HG03571 (cell line): ENCODE measurements around the gene RPS3.
"Not testable (repeated sequence)": the region's sequence is repeated elsewhere in the genome, so short reads cannot be mapped to it uniquely, and the experiment has no call there.

ENCODE experiments used
- ATAC-seq: cut with Tn5 transposase; IDR thresholded peaks from one replicate; pipeline ENCODE4 v1.9.1; 2021; ENCODE audit not compliant: unreplicated experiment

RPS3 gene

DNA sequence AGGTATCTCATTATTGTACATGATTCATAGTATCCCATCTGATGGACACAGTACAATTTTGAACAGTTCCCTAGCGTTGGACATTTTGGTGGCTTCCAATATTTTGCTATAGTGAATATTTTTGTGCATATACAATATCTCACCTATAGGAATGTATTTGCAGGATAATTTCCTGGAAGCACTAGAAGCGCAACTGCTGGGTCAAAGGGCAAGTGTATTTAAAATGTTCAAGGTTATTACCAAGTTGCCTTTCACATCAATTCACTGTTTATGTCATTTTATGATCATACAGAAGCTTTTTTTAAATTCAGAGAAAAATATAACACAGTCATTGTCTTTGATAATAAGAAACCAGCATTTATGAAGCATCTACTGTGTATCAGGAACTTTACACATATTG is 19.1 kb upstream of the RPS3 start:
- ATAC-seq: no peak

DNA sequence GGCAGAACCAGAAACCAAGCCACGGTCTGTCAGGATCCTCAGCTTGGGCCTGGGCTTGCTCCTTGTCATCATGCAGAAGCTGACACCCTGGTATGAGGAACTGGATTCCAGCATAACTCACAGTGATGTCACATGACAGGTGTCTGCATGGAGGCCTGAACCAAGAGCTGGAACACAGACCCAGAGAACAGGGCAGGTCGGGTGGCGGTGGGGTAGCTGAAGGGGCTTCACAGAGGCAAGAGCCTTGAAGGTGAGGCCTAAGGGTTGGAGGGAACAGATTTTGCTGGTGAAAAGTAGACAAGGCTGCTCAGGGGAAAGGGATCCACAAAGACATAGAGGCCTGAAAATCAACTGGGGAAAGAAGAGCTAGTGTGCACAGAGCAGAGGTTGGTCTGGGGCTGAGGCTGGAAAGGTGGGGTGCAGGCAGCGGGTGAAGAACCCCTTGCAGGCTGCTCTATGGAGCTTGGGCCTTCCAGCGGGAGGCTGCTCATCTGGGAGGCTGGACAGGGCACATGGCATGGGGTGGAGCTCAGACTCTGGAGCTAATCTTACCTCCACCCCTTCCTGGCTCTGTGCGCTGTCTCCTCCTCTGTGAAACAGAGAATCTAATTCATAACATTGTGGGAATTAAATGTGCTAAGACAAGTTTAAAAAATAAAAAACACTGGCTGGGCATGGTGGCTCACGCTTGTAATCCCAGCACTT is 18.4 kb upstream of the RPS3 start:
- ATAC-seq: no peak

DNA sequence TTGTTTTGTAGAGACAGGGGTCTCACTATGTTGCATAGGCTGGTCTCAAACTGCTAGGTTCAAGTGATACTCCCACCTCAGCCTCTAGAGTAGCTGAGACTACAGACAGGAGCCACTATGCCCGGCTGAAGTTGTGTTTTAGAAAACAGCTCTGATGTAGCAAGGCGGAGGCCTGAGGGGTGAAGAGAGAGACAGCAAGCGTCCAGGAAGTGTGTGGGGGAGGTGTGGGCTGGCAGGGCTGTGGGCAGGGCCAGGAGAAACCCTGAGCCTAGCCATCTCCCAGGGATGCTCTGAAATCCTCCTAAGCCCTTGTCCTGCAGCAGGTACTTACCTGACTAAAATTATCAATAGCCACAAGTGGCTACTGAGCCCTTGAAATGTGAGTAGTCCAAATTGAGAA is 16.1 kb upstream of the RPS3 start:
- no peak for ATAC-seq

DNA sequence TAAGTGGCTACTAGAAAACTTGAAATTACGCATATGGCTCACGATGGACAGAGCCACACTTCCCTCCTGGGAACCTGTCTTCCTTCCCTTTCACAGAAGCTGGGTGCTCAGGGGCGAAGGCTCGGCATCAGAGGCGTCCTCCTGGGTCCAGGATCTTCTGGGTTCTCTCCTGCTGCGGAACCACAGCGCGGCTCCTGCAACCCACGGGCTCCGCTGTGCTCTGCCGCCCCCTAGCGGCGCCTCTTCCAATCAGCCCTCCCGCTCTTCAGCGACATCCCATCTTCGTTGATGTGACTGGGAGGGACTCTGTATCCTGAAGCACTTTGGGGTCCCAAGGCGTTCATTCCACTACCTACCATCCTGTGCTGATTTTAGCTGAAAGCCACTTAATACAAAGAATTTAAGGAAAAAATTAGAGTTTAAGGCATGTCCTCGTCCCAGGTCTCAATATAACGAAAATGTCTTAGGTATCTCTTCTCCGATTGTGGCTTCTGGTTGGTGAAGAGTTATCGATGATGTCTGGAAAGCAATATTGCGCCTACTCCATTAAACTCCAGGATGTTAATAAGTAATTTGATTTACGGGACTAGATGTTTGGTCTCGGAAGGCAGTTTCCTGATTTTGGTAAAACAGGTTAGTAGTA is 14.8 kb upstream of the RPS3 start:
- ATAC-seq: no peak

DNA sequence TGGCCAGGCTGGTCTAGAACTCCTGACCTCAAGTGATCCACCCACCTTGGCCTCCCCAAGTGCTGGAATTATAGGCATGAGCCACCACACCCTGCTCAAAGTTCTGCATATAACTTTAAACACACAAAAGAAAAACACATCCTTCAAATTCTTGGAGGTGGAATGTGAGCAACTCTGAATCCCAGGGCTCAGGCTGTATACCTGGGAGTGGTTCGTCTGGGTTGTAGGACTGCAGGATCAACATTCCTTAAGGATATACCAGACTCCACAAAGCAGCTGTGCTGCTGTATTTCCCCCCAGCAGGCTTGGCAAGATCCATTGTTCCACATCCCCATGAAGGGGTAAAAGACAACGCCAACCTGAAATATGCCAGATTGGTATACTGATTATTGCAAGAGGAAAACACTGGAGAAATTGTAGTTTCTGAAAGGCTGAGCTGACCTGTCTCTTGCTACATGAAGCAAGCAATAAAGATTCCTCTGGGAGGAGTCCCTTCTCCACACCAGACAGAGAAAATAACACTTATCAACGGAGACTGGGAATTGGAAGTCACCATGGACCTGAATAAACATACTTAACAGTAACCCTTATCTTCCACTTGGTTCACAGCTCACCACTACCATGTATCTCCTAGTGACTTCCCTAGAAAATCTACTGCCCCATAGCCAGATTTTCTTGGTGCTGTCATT is 12.2 kb upstream of the RPS3 start:
- ATAC-seq: no peak

DNA sequence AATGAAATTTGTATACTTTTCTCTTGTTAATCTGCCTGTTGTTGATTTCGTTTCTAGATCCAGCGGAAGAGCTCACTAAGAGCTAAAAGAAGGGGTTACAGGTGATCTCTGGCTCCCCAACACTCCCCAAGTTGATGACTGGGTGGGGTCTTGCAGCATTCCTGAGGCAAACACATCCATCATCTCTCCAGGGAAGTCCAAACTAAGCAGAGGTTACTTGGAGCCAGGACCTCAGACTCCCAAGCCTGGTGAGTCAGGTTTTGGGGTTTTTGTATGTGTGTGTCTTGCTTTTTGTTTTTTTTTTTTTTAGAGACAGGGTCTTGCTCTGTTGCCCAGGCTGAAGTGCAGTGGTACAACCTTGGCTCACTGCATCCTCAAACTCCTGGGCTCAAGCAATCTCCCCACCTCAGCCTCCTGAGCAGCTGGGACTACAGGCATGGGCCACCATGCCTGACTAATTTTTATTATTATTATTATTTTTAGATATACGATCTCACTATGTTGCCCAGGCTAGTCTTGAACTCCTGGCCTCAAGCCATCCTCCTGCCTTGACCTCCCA is 11.5 kb upstream of the RPS3 start:
- no peak for ATAC-seq

DNA sequence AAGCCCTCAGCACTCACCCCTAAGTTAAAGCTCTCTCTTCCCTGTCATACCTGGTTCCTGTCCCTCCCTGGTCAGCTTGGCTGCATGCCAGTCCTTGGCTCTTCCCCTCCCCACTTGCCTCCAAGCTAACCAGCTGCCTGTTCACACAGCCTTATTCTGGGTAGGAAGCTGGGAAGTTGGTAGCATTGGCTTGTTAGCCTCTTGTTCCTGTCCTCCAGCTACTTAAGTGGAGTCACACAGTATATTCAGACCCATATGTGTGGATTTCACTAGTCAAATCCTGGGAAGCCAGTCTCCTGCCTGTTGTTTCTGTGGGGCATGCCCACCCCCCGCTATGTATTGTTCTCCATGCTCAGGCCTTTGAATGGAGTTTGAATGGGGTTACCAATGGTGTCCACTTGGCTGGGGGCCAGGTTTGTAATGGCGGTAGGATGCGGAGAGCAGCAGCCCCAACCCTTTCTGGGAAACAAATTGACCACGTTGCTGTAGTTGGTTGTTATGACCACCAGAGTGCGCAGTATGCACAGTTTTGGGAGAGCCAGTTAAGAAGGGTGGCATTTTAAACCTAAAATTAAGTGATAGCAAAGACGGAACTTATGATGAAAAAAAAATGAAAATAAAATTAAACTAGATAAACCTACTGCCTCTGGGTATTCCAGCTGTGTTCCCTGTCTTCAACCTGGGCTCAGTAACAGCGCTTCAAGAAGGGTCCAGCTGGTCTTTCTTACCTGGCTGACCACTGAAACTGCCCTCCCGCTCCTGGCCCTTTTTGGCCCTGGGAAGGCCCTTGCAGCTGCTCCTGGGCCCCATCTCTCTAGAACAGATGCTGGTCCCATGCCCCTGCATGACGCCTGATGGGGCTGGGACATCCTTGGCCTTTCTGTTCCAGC is 10.7 kb upstream of the RPS3 start:
- no peak for ATAC-seq

GRCh38 chr11:75389276-75389605 is 10.1 kb upstream of the RPS3 start:
- no peak for ATAC-seq

- no peak for ATAC-seq
Observed at GRCh38 chr11:75389925-75390324, 9.4 kb upstream of the RPS3 start.

DNA sequence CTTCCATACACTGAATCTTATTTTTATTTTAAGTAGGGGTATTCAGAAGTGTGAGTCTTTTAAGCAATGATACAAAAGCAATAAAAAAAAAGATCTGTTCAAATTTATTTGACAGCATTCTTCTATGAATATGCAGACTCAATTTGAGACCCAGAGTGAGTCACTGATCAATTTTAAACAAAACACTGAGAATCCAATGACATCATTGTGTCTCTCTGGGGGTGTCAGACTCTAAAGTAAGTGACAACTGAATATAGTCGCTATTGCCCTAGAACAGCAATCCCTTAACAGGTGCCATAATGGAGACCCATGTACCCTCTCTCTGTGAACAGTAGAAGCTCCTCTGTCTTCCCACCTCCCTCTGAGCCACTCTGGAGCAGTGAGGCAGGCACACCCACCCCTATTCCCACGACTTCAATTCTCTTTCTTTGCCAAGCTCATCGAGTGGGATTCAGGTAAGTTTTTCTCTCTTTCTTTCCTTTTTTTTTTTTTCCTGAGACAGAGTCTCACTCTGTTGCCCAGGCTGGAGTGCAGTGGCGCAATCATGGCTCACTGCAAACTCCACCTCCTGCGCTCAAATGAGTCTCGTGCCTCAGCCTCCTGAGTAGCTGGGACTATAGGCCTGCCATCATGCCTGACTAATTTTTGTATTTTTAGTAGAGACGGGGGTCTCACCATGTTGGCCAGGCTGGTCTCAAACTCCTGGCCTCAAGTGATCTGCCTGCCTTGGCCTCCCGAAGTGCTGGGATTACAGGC is 5.1 kb upstream of the RPS3 start:
- no peak for ATAC-seq

- ATAC-seq: peak; percentile 5
Observed at GRCh38 chr11:75398906-75399305, 412 bp upstream of the RPS3 start.

DNA sequence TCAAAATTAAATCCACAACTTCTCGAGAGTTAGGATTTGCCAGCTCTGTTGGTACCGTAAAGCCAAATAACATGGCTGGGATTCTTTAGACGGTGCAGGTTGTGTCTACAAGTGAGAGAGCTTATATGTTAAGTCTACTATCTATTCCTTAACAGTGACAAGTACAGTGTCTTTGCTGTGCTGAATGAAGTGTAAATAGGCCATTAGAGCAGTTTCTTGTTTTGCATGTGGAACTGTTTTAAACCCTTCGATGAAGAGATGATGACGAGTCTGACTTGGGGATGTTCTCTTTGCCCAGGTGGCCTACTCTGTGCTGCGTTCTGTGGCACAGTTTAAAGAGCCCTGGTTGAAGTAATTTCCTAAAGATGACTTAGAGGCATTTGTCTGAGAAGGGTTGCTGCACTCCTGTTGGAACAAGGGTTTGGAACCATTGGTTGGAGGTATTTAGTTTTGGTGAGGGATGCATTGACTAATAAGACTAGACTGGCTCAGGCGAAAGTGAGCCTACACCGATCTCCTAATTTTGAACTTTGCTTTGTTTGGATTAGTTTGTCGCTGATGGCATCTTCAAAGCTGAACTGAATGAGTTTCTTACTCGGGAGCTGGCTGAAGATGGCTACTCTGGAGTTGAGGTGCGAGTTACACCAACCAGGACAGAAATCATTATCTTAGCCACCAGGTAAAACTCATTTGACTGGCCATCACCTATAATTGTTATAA is 988 bp downstream of the RPS3 start:
- no peak for ATAC-seq

DNA sequence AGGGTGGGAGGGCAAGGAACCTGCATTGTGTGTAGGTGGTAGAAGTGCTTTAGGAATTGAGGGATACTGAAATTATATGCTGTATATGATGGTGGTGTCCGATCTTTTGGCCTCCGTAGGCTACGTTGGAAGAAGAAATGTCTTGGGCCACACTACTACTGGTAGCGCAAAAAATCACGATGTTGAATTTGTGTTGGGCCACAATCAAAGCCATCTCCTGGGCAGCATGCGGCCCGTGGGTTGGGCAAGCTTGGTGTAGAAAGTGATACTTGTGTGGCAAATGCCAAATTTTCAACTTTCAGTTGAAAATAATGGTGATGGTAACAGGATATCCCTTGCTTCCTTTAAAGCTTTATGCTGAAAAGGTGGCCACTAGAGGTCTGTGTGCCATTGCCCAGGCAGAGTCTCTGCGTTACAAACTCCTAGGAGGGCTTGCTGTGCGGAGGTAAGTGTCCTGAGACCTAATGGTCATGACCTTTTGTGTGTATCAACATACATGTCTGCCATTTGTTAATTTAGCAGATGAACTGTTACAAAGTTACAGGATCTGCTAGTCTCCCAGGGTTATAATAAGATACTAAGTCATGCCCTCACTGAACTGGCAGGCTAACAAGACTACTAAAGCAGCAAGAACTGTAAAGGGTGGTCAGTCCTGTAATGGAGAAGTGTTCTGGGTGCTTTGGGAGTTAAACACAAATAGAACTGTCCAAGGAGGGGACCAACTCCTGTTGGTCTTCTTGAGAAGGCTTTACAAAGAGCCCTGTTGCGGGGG is 2.9 kb downstream of the RPS3 start:
- ATAC-seq: no peak

GRCh38 chr11:75403037-75403436 is 3.7 kb downstream of the RPS3 start:
- ATAC-seq: no peak

DNA sequence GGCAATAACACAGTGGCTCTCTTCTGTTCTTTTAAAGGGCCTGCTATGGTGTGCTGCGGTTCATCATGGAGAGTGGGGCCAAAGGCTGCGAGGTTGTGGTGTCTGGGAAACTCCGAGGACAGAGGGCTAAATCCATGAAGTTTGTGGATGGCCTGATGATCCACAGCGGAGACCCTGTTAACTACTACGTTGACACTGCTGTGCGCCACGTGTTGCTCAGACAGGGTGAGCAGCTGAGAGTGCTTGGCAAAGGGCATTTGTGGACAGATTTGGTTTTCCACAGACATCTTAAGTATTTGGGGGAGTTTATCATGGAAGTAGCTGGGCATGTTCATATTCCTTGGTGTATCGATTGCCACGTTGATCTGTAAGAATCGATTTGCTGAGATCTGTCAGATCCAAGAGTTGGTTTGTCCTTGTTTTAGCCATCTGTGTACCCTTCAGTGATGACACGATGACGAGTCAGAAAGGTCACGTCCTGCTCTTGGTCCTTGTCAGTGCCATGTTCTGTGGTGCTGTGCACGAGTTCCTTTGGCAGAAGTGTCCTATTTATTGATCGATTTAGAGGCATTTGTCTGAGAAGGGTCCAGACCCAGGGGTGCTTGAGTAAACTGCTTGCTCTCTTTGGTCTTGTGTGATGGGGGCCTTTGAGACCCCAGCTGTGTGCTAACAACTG is 4.8 kb downstream of the RPS3 start:
- no peak for ATAC-seq

DNA sequence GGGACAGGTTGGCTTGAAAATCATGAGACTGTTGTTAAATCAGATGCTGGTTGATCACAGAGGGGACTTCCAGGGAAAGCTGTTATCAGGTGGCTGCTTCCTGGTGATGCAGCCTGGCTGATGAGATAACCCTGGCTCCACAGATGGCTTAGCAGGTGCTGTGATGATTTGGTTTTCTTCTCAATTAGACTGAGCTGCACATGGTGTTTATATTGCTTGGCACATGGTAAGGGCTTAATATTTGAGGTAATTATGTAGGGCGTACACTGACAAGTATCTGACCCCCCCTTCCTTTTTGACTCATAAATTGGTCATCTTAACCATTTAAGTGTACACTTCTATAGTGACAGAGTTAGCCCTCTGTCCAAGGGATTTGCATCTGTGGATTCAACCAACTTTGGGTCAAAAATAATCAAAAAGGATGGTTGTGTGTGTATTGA is 7.0 kb downstream of the RPS3 start:
- no peak for ATAC-seq

DNA sequence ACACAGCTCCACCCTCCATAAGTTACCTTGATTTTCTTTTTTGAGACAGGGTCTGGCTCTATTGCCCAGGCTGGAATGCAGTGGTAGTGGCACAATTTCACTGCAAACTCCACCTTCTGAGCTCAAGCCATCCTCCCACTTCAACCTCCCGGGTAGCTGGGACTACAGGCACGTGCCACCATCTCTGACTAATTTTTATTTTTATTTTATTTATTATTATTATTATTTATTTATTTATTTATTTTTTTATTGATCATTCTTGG is 9.6 kb downstream of the RPS3 start:
- no peak for ATAC-seq

- not testable (repeated sequence) for ATAC-seq
Observed at GRCh38 chr11:75409971-75410370, 10.7 kb downstream of the RPS3 start.

- not testable (repeated sequence) for ATAC-seq
Observed at GRCh38 chr11:75413146-75413545, 13.8 kb downstream of the RPS3 start.
